Smooth muscle cell (in vitro differentiated cells): Measurements from ENCODE around the gene MORN5. TPM values are rescaled to one million over a fixed set of nuclear protein-coding genes. Genes with fewer than 3 reads are reported as not detected.

Source experiments
- DNase-seq: peaks from one replicate; lab custom pipeline; 2025; ENCODE audit not compliant: unreplicated experiment; lab: John Stamatoyannopoulos, UW
- H2AFZ ChIP-seq: fragments of 200-600 bp; sonication (generic); 2 replicates; pipeline ENCODE4 v1.6.0; 2016; ENCODE audit warnings: antibody characterized with exemption, low read depth, mild to moderate bottlenecking
- H3F3A ChIP-seq: fragments of 200-600 bp; sonication (generic); 2 replicates; pipeline ENCODE4 v1.6.0; 2017; ENCODE audit warnings: antibody characterized with exemption, low read depth
- H3K27ac ChIP-seq: fragments of 200-600 bp; sonication (generic); 2 replicates; pipeline ENCODE4 v1.5.1; 2016; ENCODE audit warnings: low read depth, mild to moderate bottlenecking
- H3K27me3 ChIP-seq: fragments of 200-600 bp; sonication (generic); 2 replicates; pipeline ENCODE4 v1.6.1; 2016; ENCODE audit warnings: low read depth, mild to moderate bottlenecking
- H3K36me3 ChIP-seq: fragments of 200-600 bp; sonication (generic); 2 replicates; pipeline ENCODE4 v1.5.1; 2016; ENCODE audit warnings: low read depth
- H3K4me1 ChIP-seq: fragments of 200-600 bp; sonication (generic); 2 replicates; pipeline ENCODE4 v1.5.1; 2016; ENCODE audit warnings: low read depth
- H3K4me2 ChIP-seq: fragments of 200-600 bp; sonication (generic); 2 replicates; pipeline ENCODE4 v1.6.0; 2016; ENCODE audit warnings: mild to moderate bottlenecking
- H3K4me3 ChIP-seq: fragments of 200-600 bp; sonication (generic); 2 replicates; pipeline ENCODE4 v1.5.1; 2016; ENCODE audit warnings: mild to moderate bottlenecking
- H3K79me2 ChIP-seq: fragments of 200-600 bp; sonication (generic); 2 replicates; pipeline ENCODE4 v1.6.0; 2016; ENCODE audit warnings: low read depth, mild to moderate bottlenecking
- H3K9ac ChIP-seq: fragments of 200-600 bp; sonication (generic); 2 replicates; pipeline ENCODE4 v1.6.0; 2016; ENCODE audit warnings: low read depth
- H3K9me3 ChIP-seq: fragments of 200-600 bp; sonication (generic); replicated peaks from 2 replicates; pipeline ENCODE4 v1.5.1; 2016; ENCODE audit warnings: low read depth
- H4K20me1 ChIP-seq: fragments of 200-600 bp; sonication (generic); 2 replicates; pipeline ENCODE4 v1.6.0; 2016; ENCODE audit warnings: low read depth
- CTCF ChIP-seq: fragments of 200-600 bp; sonication (generic); IDR thresholded peaks from 2 replicates; pipeline ENCODE4 v1.5.1; 2017; ENCODE audit warnings: borderline replicate concordance, mild to moderate bottlenecking, antibody characterized with exemption; ENCODE audit not compliant: insufficient read depth, poor library complexity, severe bottlenecking
- WGBS: methylation state at CpG from one replicate; pipeline ENCODE4 v1.1.7; 2016; ENCODE audit warnings: low lambda C conversion rate; 5-methylcytosine and 5-hydroxymethylcytosine counted together
- polyA plus RNA-seq: library from polyadenylated mRNA; unstranded; fragments of >200 nt; fragmentation: Nextera tagmentation; extraction: Ambion mirVana; gene quantifications from 2 replicates; pipeline ENCODE4 v1.2.1, GENCODE V29; 2016
- total RNA-seq: library from RNA; depleted of rRNA; stranded (reverse); fragments of >200 nt; gene quantifications from 2 replicates; pipeline ENCODE4 v1.2.3, GENCODE V29; 2014

MORN5 gene
- total and polyA plus RNA-seq, 2 experiments from 2014 or later: not detected

- Histone ChIP-seq H3K27me3 (no peaks in the 10 kb centered on the region), H2AFZ (no peak overlapping the region), H3K79me2 (peaks cover 62% of the 10 kb centered on the region), H3K9ac (no peak overlapping the region), H4K20me1 (peaks cover 48% of the 10 kb centered on the region), H3K9me3 (peaks cover 4% of the 10 kb centered on the region), H3K27ac (no peak overlapping the region), H3K36me3 (no peaks in the 10 kb centered on the region), H3K4me1 (peaks cover 8% of the 10 kb centered on the region), H3K4me3 (peak overlapping the region; percentile 72), H3F3A (no peaks in the 10 kb centered on the region), H3K4me2 (peak overlapping the region; percentile 94)
- WGBS: 89% methylated on average over 3 of the region's 3 CpGs
- no peak for DNase-seq
- peak; percentile 41 for TF ChIP-seq CTCF
These were observed 1.5 kb upstream of the MORN5 start for GRCh38 chr9:122158202-122158601.

- Histone ChIP-seq H3F3A (no peaks in the 10 kb centered on the region), H3K9ac (peak overlapping the region; percentile 34), H2AFZ (peak overlapping the region; percentile 66), H3K4me2 (peak overlapping the region; percentile 94), H3K27ac (no peak overlapping the region), H3K79me2 (peaks cover 46% of the 10 kb centered on the region), H3K9me3 (peaks cover 4% of the 10 kb centered on the region), H3K27me3 (peaks cover 3% of the 10 kb centered on the region), H3K4me3 (peak overlapping the region; percentile 72), H4K20me1 (peaks cover 31% of the 10 kb centered on the region), H3K4me1 (peaks cover 8% of the 10 kb centered on the region), H3K36me3 (no peaks in the 10 kb centered on the region)
- DNase-seq: no peak
- WGBS: 36% methylated on average over 6 of the region's 6 CpGs
- no peak for TF ChIP-seq CTCF
These were observed 178 bp downstream of the MORN5 start for GRCh38 chr9:122159925-122160246.

- H3K9me3 ChIP-seq: peaks cover 4% of the 10 kb centered on the region
- H3F3A ChIP-seq: no peaks in the 10 kb centered on the region
- H3K4me3 ChIP-seq: no peak overlapping the region
- no peak for TF ChIP-seq CTCF
- no peak overlapping the region for H3K9ac ChIP-seq
- H3K4me1 ChIP-seq: peaks cover 8% of the 10 kb centered on the region
- H2AFZ ChIP-seq: no peak overlapping the region
- peaks cover 10% of the 10 kb centered on the region for H4K20me1 ChIP-seq
- H3K27me3 ChIP-seq: peaks cover 5% of the 10 kb centered on the region
- H3K36me3 ChIP-seq: no peaks in the 10 kb centered on the region
- no peak overlapping the region for H3K27ac ChIP-seq
- no peak overlapping the region for H3K4me2 ChIP-seq
- peaks cover 21% of the 10 kb centered on the region for H3K79me2 ChIP-seq
- no peak for DNase-seq
These were observed 2.7 kb downstream of the MORN5 start for GRCh38 chr9:122162415-122162814.

- Histone ChIP-seq H3K27me3 (peaks cover 5% of the 10 kb centered on the region), H3K4me2 (no peak overlapping the region), H3K27ac (no peak overlapping the region), H4K20me1 (no peaks in the 10 kb centered on the region), H3K9me3 (peaks cover 4% of the 10 kb centered on the region), H3K4me3 (no peak overlapping the region), H3K36me3 (no peaks in the 10 kb centered on the region), H3K79me2 (peaks cover 2% of the 10 kb centered on the region), H3K4me1 (no peaks in the 10 kb centered on the region), H3F3A (no peaks in the 10 kb centered on the region), H2AFZ (no peak overlapping the region), H3K9ac (no peak overlapping the region)
- no peak for TF ChIP-seq CTCF
- 48% methylated on average over 2 of the region's 2 CpGs for WGBS
- DNase-seq: no peak
These were observed 4.6 kb downstream of the MORN5 start for GRCh38 chr9:122164286-122164685.
